ENCODE data around the gene OSR1. TPM values are rescaled to one million over a fixed set of nuclear protein-coding genes. Genes with fewer than 3 reads are reported as not detected.
A peak's percentile ranks its signal among the peaks of the same experiment; 100 is the strongest.

OSR1 gene
- polyA plus RNA-seq, 3 donors, result not detected

DNA sequence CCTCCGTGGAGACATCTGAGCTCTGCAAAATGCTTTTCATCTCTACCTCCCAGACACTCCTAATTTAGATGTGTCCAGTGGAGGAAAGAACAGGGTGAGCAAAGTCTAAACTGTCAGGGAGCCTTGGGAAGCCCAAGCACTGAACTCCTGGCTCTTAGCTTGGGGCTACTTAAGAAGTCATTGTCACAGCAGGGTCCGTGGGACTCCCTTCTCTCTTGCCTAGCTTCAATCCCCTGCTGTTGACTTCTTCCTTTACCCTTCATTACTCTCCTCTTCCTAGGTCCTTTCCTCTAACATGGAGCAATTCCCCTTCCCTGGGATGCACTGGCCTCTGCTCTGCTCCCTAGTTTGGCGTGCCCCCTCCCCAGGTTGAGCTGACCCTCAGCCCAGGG is 3.4 kb downstream of the OSR1 start:
- Histone ChIP-seq H3K36me3 (replicated peaks in 1 of 2; ENCODE audit: control insufficient read depth in 1 of 2, insufficient read depth in 2 of 2, low read length in 2 of 2) (no peaks in the 10 kb centered on the region), H3K4me1 (ENCODE audit: control insufficient read depth in 1 of 2, insufficient read depth in 2 of 2, low read length in 2 of 2) (peaks cover 24 to 35% of the 10 kb centered on the region in 2 donors), H3K27ac (ENCODE audit: low read depth in 1 of 2, low read length in 2 of 2) (no peak overlapping the region), H3K4me2 (replicated peaks; ENCODE audit: extremely low read depth, low read length, poor library complexity, severe bottlenecking) (no peak overlapping the region), H2AFZ (ENCODE audit: insufficient read depth, low read depth, low read length, poor library complexity, severe bottlenecking) (no peak overlapping the region), H3K79me2 (ENCODE audit: insufficient read depth, low read length) (no peaks in the 10 kb centered on the region), H3K4me3 (replicated peaks in 1 of 3; ENCODE audit: low read depth in 2 of 3, low read length in 3 of 3) (no peak overlapping the region), H4K20me1 (ENCODE audit: insufficient read depth, low read length) (no peaks in the 10 kb centered on the region), H3K27me3 (ENCODE audit: control insufficient read depth in 2 of 2, insufficient read depth in 2 of 2, low read length in 2 of 2) (peaks cover 93 to 99% of the 10 kb centered on the region in 2 donors), H3K9ac (ENCODE audit: insufficient read depth, low read length, poor library complexity, severe bottlenecking) (no peak overlapping the region), H3K9me3 (replicated peaks in 1 of 2; ENCODE audit: control insufficient read depth in 1 of 2, insufficient read depth in 1 of 2, low read length in 2 of 2) (peaks cover 11 to 68% of the 10 kb centered on the region in 2 donors)
- Mint-ChIP-seq H3K27me3 (ENCODE audit: low read depth in 3 of 3) (peaks cover 93 to 99% (median 99%) of the 10 kb centered on the region in 3 donors), H3K9me3 (peaks cover 0 to 42% (median 24%) of the 10 kb centered on the region in 7 donors), H3K4me3 (peak overlapping the region in 1 of 2 donors; percentile 85), H3K36me3 (peaks cover 13 to 19% of the 10 kb centered on the region in 2 donors), H3K4me1 (peaks cover 50% of the 10 kb centered on the region), H3K27ac (no peak overlapping the region)
- WGBS (ENCODE audit: insufficient coverage), result 38% methylated on average over 1 of the region's 3 CpGs
- TF ChIP-seq, protein P1, sequence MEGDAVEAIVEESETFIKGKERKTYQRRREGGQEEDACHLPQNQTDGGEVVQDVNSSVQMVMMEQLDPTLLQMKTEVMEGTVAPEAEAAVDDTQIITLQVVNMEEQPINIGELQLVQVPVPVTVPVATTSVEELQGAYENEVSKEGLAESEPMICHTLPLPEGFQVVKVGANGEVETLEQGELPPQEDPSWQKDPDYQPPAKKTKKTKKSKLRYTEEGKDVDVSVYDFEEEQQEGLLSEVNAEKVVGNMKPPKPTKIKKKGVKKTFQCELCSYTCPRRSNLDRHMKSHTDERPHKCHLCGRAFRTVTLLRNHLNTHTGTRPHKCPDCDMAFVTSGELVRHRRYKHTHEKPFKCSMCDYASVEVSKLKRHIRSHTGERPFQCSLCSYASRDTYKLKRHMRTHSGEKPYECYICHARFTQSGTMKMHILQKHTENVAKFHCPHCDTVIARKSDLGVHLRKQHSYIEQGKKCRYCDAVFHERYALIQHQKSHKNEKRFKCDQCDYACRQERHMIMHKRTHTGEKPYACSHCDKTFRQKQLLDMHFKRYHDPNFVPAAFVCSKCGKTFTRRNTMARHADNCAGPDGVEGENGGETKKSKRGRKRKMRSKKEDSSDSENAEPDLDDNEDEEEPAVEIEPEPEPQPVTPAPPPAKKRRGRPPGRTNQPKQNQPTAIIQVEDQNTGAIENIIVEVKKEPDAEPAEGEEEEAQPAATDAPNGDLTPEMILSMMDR (IDR thresholded peaks at IDR 0.05), result no peak
- no peak for DNase-seq
- intact Hi-C loops (cut with micrococcal nuclease), result loop anchor here in 1 of 2 donors (10.0 kb wide), 1 partner anchor 1310 kb away; the partner anchor contains the start of gene GDF7

DNA sequence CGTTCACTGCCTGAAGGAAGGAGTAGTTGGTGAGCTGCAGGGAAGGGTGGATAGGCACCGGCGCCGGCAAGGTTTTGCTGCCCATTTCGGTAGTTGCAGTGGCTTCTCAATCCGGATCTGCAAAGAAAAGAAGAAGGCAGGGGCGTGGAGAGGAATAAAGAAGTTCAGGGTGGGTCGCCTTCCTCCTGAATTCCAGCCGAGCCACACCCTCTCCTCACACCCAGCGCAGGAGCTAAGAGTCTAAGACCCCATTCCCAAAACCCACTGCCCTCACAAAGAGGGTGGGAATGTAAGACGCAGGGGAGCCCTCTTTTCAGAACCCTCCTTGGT is 4.7 kb downstream of the OSR1 start:
- peak overlapping the region in 1 of 2 donors; percentile 85 for H3K4me3 Mint-ChIP-seq
- no peaks in the 10 kb centered on the region for H3K36me3 ChIP-seq (replicated peaks in 1 of 2; ENCODE audit: control insufficient read depth in 1 of 2, insufficient read depth in 2 of 2, low read length in 2 of 2)
- 26% methylated on average over 5 of the region's 11 CpGs for WGBS (ENCODE audit: insufficient coverage)
- no peak overlapping the region for H2AFZ ChIP-seq (ENCODE audit: insufficient read depth, low read depth, low read length, poor library complexity, severe bottlenecking)
- H3K36me3 Mint-ChIP-seq, result peaks cover 13 to 19% of the 10 kb centered on the region in 2 donors
- H3K4me1 ChIP-seq (ENCODE audit: control insufficient read depth in 1 of 2, insufficient read depth in 2 of 2, low read length in 2 of 2), result peaks cover 24 to 33% of the 10 kb centered on the region in 2 donors
- TF ChIP-seq, protein P1 (IDR thresholded peaks at IDR 0.05), result no peak
- H3K79me2 ChIP-seq (ENCODE audit: insufficient read depth, low read length), result no peaks in the 10 kb centered on the region
- peaks cover 81 to 99% of the 10 kb centered on the region in 2 donors for H3K27me3 ChIP-seq (ENCODE audit: control insufficient read depth in 2 of 2, insufficient read depth in 2 of 2, low read length in 2 of 2)
- no peaks in the 10 kb centered on the region for H4K20me1 ChIP-seq (ENCODE audit: insufficient read depth, low read length)
- no peak overlapping the region for H3K4me3 ChIP-seq (replicated peaks in 1 of 3; ENCODE audit: low read depth in 2 of 3, low read length in 3 of 3)
- H3K4me1 Mint-ChIP-seq, result peaks cover 47% of the 10 kb centered on the region
- no peak for DNase-seq
- H3K9me3 Mint-ChIP-seq, result peaks cover 0 to 45% (median 28%) of the 10 kb centered on the region in 7 donors
- no peak overlapping the region for H3K9ac ChIP-seq (ENCODE audit: insufficient read depth, low read length, poor library complexity, severe bottlenecking)
- no peak overlapping the region for H3K4me2 ChIP-seq (replicated peaks; ENCODE audit: extremely low read depth, low read length, poor library complexity, severe bottlenecking)
- intact Hi-C loops (cut with micrococcal nuclease), result loop anchor here in 1 of 2 donors (10.0 kb wide), 1 partner anchor 1311 kb away; the partner anchor contains the start of gene GDF7
- peaks cover 93 to 99% (median 99%) of the 10 kb centered on the region in 3 donors for H3K27me3 Mint-ChIP-seq (ENCODE audit: low read depth in 3 of 3)
- no peak overlapping the region for H3K27ac ChIP-seq (ENCODE audit: low read depth in 1 of 2, low read length in 2 of 2)
- H3K27ac Mint-ChIP-seq, result no peak overlapping the region
- peaks cover 13 to 65% of the 10 kb centered on the region in 2 donors for H3K9me3 ChIP-seq (replicated peaks in 1 of 2; ENCODE audit: control insufficient read depth in 1 of 2, insufficient read depth in 1 of 2, low read length in 2 of 2)
